Peyer's patch (tissue), 4 donors: ENCODE data around the gene CACNA1S.

Source experiments
- CTCF ChIP-seq, 6 experiments: fragments of 450-650 bp in 4 of 6; fragments of 200-600 bp in 2 of 6; sonication (generic) in 1 of 6; IDR thresholded peaks; one replicate each; pipeline ENCODE4 v1.5.1; 2017 to 2019; ENCODE audit warnings: antibody characterized with exemption in 6 of 6, mild to moderate bottlenecking in 3 of 6, moderate library complexity in 1 of 6
- POLR2A ChIP-seq, 2 donors: fragments of 450-650 bp; IDR thresholded peaks; one replicate each; pipeline ENCODE4 v1.5.1; 2017; ENCODE audit warnings: antibody characterized with exemption in 2 of 2, mild to moderate bottlenecking in 2 of 2, moderate library complexity in 2 of 2

GRCh38 chr1:201108614-201109013, 3.6 kb downstream of the CACNA1S start:
- TF ChIP-seq CTCF (IDR thresholded peaks at IDR 0.05) (no peak), POLR2A (IDR thresholded peaks at IDR 0.05) (no peak)
